Measurements from ENCODE around the gene BDKRB2.
A peak's percentile ranks its signal among the peaks of the same experiment; 100 is the strongest.
"Not testable (repeated sequence)": the region's sequence is repeated elsewhere in the genome, so short reads cannot be mapped to it uniquely, and the experiment has no call there.

BDKRB2 gene

GRCh38 chr14:96227428-96227827 lies 22.8 kb downstream of the BDKRB2 start:
- DNase-seq, result no peak

- no peak for DNase-seq
These were observed 24.7 kb downstream of the BDKRB2 start for GRCh38 chr14:96229315-96229714.

GRCh38 chr14:96231056-96231455 lies 26.4 kb downstream of the BDKRB2 start:
- DNase-seq, result no peak

- no peak for DNase-seq
These were observed 27.0 kb downstream of the BDKRB2 start for GRCh38 chr14:96231526-96232130.

GRCh38 chr14:96232506-96232905 lies 27.9 kb downstream of the BDKRB2 start:
- no peak for DNase-seq

- no peak for DNase-seq
These were observed 29.0 kb downstream of the BDKRB2 start for GRCh38 chr14:96233661-96234060.

- DNase-seq, result no peak
These were observed 30.8 kb downstream of the BDKRB2 start for GRCh38 chr14:96235426-96235825.

GRCh38 chr14:96237641-96238040 lies 33.0 kb downstream of the BDKRB2 start:
- no peak for DNase-seq

- no peak for DNase-seq
These were observed 34.1 kb downstream of the BDKRB2 start for GRCh38 chr14:96238676-96239265.

GRCh38 chr14:96239711-96240141 lies 35.1 kb downstream of the BDKRB2 start:
- DNase-seq, result no peak

- DNase-seq, result no peak
These were observed 36.0 kb downstream of the BDKRB2 start for GRCh38 chr14:96240641-96241040.

GRCh38 chr14:96242126-96242525 lies 37.5 kb downstream of the BDKRB2 start:
- no peak for DNase-seq

- DNase-seq, result no peak
These were observed 39.1 kb downstream of the BDKRB2 start for GRCh38 chr14:96243785-96244184.

GRCh38 chr14:96245074-96245473 lies 40.4 kb downstream of the BDKRB2 start:
- not testable (repeated sequence) for DNase-seq

GRCh38 chr14:96245710-96246538 lies 41.3 kb downstream of the BDKRB2 start:
- DNase-seq, result no peak

GRCh38 chr14:96246539-96246847 lies 41.9 kb downstream of the BDKRB2 start:
- DNase-seq, result peak; percentile 74

- DNase-seq, result no peak
These were observed 42.4 kb downstream of the BDKRB2 start for GRCh38 chr14:96247031-96247430.

GRCh38 chr14:96249029-96249428 lies 44.4 kb downstream of the BDKRB2 start:
- DNase-seq, result peak; percentile 26

GRCh38 chr14:96250485-96250884 lies 45.8 kb downstream of the BDKRB2 start:
- no peak for DNase-seq

- no peak for DNase-seq
These were observed 47.1 kb downstream of the BDKRB2 start for GRCh38 chr14:96251656-96252155.

- DNase-seq, result no peak
These were observed 47.8 kb downstream of the BDKRB2 start for GRCh38 chr14:96252323-96252998.

GRCh38 chr14:96252999-96253539 lies 48.4 kb downstream of the BDKRB2 start:
- no peak for DNase-seq

- DNase-seq, result no peak
These were observed 50.0 kb downstream of the BDKRB2 start for GRCh38 chr14:96254687-96255086.

All from T1000 (cell line).